Calu3 (cell line): ENCODE measurements around the gene PCBP4. TPM values are rescaled to one million over a fixed set of nuclear protein-coding genes. Genes with fewer than 3 reads are reported as not detected.
A peak's percentile ranks its signal among the peaks of the same experiment; 100 is the strongest.

Experiments used
- BruUV-seq: library from RNA; stranded (reverse); fragments of 400-500 nt; replicated peaks from 2 replicates; lab custom pipeline; 2021; lab: Mats Ljungman, UMichigan
- CTCF ChIA-PET: fragments of 300-600 bp; sonication (Branson Sonifier 250); formaldehyde crosslinking; loops from one replicate; lab custom pipeline; 2022; ENCODE audit warnings: antibody characterized with exemption; lab: Charles Lee
- DNase-seq: peaks from one replicate; pipeline ENCODE4 v3.0.0; 2022
- H3K27ac Mint-ChIP-seq: one replicate; pipeline ENCODE4 v1.8.0; 2022; ENCODE audit warnings: mixed read lengths; ENCODE audit not compliant: unreplicated experiment
- H3K27me3 Mint-ChIP-seq: one replicate; pipeline ENCODE4 v1.8.0; 2022; ENCODE audit warnings: mixed read lengths; ENCODE audit not compliant: unreplicated experiment
- H3K36me3 Mint-ChIP-seq: one replicate; pipeline ENCODE4 v1.8.0; 2022; ENCODE audit warnings: mild to moderate bottlenecking, moderate library complexity, mixed read lengths; ENCODE audit not compliant: insufficient read depth, unreplicated experiment
- H3K4me1 Mint-ChIP-seq: one replicate; pipeline ENCODE4 v1.8.0; 2022; ENCODE audit warnings: mild to moderate bottlenecking, low read depth, mixed read lengths; ENCODE audit not compliant: unreplicated experiment
- H3K4me3 Mint-ChIP-seq: one replicate; pipeline ENCODE4 v1.8.0; 2022; ENCODE audit warnings: mild to moderate bottlenecking, low read depth, moderate library complexity, mixed read lengths; ENCODE audit not compliant: unreplicated experiment
- H3K9me3 Mint-ChIP-seq: one replicate; pipeline ENCODE4 v1.8.0; 2022; ENCODE audit warnings: low read depth, mixed read lengths; ENCODE audit not compliant: unreplicated experiment
- CTCF ChIP-seq: fragments of 200-600 bp; IDR thresholded peaks from one replicate; pipeline ENCODE4 v1.8.0; 2022; ENCODE audit warnings: antibody characterized with exemption; ENCODE audit not compliant: unreplicated experiment
- intact Hi-C: fragments of 100-400 bp; cut with micrococcal nuclease; formaldehyde crosslinking; loops from one replicate; pipeline ENCODE4 v1.10.0; 2022; ENCODE audit not compliant: unreplicated experiment
- total RNA-seq: library from RNA; stranded (reverse); gene quantifications from 2 replicates; pipeline ENCODE4 v1.2.3, GENCODE V29; 2022

PCBP4 gene
- total RNA-seq, 1 experiment from 2014 or later, result 31.5 TPM

DNA sequence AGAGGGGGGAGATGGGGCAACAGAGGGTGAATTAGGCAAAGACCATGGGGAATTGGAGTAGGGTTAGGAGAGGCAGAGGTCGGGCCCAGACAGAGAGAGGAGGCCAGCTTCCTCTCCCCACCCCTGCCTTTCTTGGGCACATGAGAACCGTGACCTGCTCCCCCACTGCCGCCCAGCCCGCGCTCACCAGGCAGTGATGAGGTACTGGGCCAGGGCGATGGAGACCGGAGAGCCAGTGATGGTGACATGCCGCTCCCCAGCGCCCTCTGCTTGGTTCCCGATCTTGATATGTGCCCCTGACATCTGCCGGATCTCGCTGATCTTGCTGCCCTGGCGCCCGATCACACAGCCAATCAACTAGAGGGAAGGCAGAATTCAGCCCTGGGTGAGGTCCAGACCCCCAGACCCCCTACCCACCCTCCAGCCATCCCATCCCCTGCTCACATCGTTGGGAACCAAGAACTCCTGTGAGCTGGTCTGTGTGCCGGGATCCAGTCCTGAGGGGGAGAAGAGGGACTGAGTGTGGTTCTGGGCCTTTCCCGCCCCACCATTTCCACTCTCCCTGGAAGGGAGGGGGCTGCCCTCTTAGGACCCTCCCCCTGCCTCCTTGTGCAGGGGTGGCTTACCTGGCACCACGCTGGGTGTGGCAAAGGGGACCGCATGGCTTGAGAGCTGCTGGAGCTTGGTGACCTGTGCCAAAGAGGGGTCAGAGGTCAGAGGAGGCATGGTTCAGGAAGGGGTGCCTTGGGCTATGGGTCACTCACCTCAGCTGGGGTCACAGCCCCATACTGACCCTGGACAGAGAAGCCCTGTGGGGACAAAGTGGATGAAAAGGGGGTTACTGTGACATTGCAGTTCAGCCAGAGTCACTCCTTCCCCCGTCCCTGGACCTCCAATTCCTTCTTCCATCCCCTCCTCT lies 8.4 kb downstream of the PCBP4 start:
- Mint-ChIP-seq H3K9me3 (no peaks in the 10 kb centered on the region), H3K27me3 (peaks cover 15% of the 10 kb centered on the region), H3K27ac (no peak overlapping the region), H3K36me3 (no peaks in the 10 kb centered on the region), H3K4me1 (no peaks in the 10 kb centered on the region), H3K4me3 (no peak overlapping the region)
- no TSS peak for BruUV-seq
- TF ChIP-seq CTCF, result no peak
- DNase-seq, result no peak
- CTCF ChIA-PET, result no interaction called here
- intact Hi-C loops, result no loop called here

DNA sequence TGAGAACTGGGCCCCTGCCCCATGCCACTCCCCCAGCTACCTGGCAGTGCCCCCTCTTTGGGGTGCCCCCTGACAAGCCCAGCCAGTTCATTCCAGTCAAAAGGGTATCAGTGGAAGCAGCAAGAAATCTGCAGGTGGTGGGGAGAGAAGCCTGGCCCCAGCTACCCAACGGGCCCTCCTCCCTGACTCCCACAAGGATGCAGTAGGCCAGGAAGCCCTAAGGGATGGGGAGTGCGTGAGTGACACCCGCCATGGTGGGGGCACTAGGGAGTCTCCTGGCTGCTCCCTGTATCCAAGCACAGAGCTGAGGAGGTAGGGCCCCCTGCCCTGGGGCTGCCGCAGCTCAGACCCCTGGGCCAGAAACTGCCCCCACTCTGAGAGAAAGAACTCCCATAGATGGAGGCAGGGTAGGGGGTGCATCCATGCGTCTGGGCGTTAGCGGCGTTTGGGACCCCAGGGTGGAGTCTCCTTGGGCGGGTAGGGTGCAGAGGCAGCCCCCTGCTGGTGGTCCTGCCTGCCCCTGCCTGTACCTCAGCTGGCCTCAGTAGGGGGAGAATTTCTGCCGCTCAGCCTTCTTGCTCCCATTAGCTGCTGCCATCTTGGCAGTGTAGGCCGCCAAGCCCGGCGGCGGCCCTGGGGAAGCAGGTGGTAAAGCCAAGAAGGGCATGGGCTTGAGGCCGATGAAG lies 9.6 kb downstream of the PCBP4 start:
- Mint-ChIP-seq H3K27me3 (peaks cover 27% of the 10 kb centered on the region), H3K4me3 (no peak overlapping the region), H3K4me1 (no peaks in the 10 kb centered on the region), H3K36me3 (no peaks in the 10 kb centered on the region), H3K27ac (no peak overlapping the region), H3K9me3 (no peaks in the 10 kb centered on the region)
- intact Hi-C loops, result no loop called here
- no peak for DNase-seq
- no peak for TF ChIP-seq CTCF
- no TSS peak for BruUV-seq
- CTCF ChIA-PET, result no interaction called here

GRCh38 chr3:51955893-51956770 lies 11.1 kb downstream of the PCBP4 start:
- H3K4me3 Mint-ChIP-seq, result peak overlapping the region; percentile 55
- intact Hi-C loops, result no loop called here
- TF ChIP-seq CTCF, result peak; percentile 31

More at GRCh38 chr3:51955893-51956770, 11.1 kb downstream of the PCBP4 start:
- CTCF ChIA-PET, result no interaction called here
- no peaks in the 10 kb centered on the region for H3K4me1 Mint-ChIP-seq
- no peaks in the 10 kb centered on the region for H3K9me3 Mint-ChIP-seq
- peaks cover 42% of the 10 kb centered on the region for H3K27me3 Mint-ChIP-seq
- no peak overlapping the region for H3K27ac Mint-ChIP-seq
- no peaks in the 10 kb centered on the region for H3K36me3 Mint-ChIP-seq
- no TSS peak for BruUV-seq
- peak; percentile 58 for DNase-seq
